ENCODE results near the gene GALNT6.

DNA sequence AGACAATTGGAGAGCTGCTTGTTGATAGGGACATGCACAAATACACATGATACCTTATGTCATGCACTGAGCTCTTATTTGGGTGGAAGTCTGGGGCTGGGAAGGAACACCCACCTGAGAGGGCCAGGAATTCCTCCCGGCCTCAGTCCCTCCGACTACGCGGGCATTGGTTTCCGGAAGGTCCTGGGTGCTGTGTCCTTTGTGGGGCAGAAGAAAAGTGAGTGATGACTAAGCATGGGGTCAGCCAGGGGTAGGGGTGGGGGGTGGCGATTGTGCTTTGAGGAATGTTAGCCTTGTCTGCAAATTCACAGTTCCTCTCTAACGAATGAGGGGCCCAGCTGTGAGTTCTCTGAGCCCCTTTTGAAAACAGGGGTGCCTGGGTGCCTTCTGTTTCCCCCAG is 45.5 kb downstream of the GALNT6 start:
- no peak for TF ChIP-seq SMC3 (conservative IDR thresholded peaks at IDR 0.05; ENCODE audit: poor library complexity)
- TF ChIP-seq, protein P1, sequence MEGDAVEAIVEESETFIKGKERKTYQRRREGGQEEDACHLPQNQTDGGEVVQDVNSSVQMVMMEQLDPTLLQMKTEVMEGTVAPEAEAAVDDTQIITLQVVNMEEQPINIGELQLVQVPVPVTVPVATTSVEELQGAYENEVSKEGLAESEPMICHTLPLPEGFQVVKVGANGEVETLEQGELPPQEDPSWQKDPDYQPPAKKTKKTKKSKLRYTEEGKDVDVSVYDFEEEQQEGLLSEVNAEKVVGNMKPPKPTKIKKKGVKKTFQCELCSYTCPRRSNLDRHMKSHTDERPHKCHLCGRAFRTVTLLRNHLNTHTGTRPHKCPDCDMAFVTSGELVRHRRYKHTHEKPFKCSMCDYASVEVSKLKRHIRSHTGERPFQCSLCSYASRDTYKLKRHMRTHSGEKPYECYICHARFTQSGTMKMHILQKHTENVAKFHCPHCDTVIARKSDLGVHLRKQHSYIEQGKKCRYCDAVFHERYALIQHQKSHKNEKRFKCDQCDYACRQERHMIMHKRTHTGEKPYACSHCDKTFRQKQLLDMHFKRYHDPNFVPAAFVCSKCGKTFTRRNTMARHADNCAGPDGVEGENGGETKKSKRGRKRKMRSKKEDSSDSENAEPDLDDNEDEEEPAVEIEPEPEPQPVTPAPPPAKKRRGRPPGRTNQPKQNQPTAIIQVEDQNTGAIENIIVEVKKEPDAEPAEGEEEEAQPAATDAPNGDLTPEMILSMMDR (IDR thresholded peaks at IDR 0.05; ENCODE audit: poor library complexity, severe bottlenecking) = no peak
- TF ChIP-seq POLR2AphosphoS5 (IDR thresholded peaks at IDR 0.05) = no peak
